ENCODE data around the gene PLEKHA8. TPM values are rescaled to one million over a fixed set of nuclear protein-coding genes. Genes with fewer than 3 reads are reported as not detected.

The PLEKHA8 gene
- total RNA-seq, 4 donors from 2014 or later: 4.6 to 11.8 (median 8.1) TPM

GRCh38 chr7:30175180-30175579 lies 147.0 kb downstream of the PLEKHA8 start:
- DNase-seq (ENCODE audit: low spot score) (no peak), ATAC-seq (ENCODE audit: low FRiP score) (no peak)

GRCh38 chr7:30175636-30176147 lies 147.5 kb downstream of the PLEKHA8 start:
- no peak for DNase-seq (ENCODE audit: low spot score)
- ATAC-seq (ENCODE audit: low FRiP score): no peak
- no peak for TF ChIP-seq CTCF (IDR thresholded peaks at IDR 0.05)

More at GRCh38 chr7:30175180-30175579, 147.0 kb downstream of the PLEKHA8 start:
- TF ChIP-seq CTCF (IDR thresholded peaks at IDR 0.05): no peak

- TF ChIP-seq CTCF (IDR thresholded peaks at IDR 0.05): no peak
- ATAC-seq (ENCODE audit: low FRiP score): no peak
- DNase-seq (ENCODE audit: low spot score): no peak
Measured at GRCh38 chr7:30176463-30177109, 148.4 kb downstream of the PLEKHA8 start.

- no peak for DNase-seq (ENCODE audit: low spot score)
- TF ChIP-seq CTCF (IDR thresholded peaks at IDR 0.05): no peak
- no peak for ATAC-seq (ENCODE audit: low FRiP score)
Measured at GRCh38 chr7:30177186-30177585, 149.0 kb downstream of the PLEKHA8 start.

- ATAC-seq (ENCODE audit: low FRiP score): no peak
- TF ChIP-seq CTCF (IDR thresholded peaks at IDR 0.05): no peak
Measured at GRCh38 chr7:30177965-30178364, 149.8 kb downstream of the PLEKHA8 start.

GRCh38 chr7:30178748-30179436 lies 150.7 kb downstream of the PLEKHA8 start:
- no peak for DNase-seq (ENCODE audit: low spot score)
- ATAC-seq (ENCODE audit: low FRiP score): no peak
- TF ChIP-seq CTCF (IDR thresholded peaks at IDR 0.05): no peak

More at GRCh38 chr7:30177965-30178364, 149.8 kb downstream of the PLEKHA8 start:
- no peak for DNase-seq (ENCODE audit: low spot score)

Small RNAs within 50 kb of the gene (small RNA-seq; reads per million reads assigned to genes)
- gene RPS27P16: not detected

Other genes with a start within 250 kb of the PLEKHA8 start
- gene WIPF3, start 221.9 kb upstream of the PLEKHA8 start, total RNA-seq: 1 to 10 TPM in 1 of 4 donors, under 1 TPM in 3; 0.19 to 1.6 (median 0.37) TPM
- 10 to 100 TPM; 19.7 to 43.1 (median 31.0) TPM for gene SCRN1, start 38.6 kb upstream of the PLEKHA8 start, total RNA-seq
- 10 to 100 TPM in 2 of 4 donors, 1 to 10 TPM in 2; 5.8 to 10.9 (median 9.1) TPM for gene FKBP14, start 1.7 kb upstream of the PLEKHA8 start, total RNA-seq
- gene MTURN, start 106.6 kb downstream of the PLEKHA8 start, total RNA-seq: 100 to 1,000 TPM in 3 of 4 donors, 10 to 100 TPM in 1; 94.7 to 179 (median 122) TPM